GM10266 (cell line): Measurements from ENCODE around the gene TMEM86B.

ENCODE experiments used
- DNase-seq: peaks from one replicate; pipeline ENCODE4 v3.0.0; 2012; ENCODE audit errors: extremely low spot score
- TF ChIP-seq, protein P1 (sequence below): IDR thresholded peaks from 2 replicates; pipeline ENCODE4 v1.5.1; 2012; ENCODE audit warnings: mild to moderate bottlenecking, low read depth; ENCODE audit not compliant: control insufficient read depth, insufficient read depth; ENCODE audit errors: missing control alignments

The TMEM86B gene

DNA sequence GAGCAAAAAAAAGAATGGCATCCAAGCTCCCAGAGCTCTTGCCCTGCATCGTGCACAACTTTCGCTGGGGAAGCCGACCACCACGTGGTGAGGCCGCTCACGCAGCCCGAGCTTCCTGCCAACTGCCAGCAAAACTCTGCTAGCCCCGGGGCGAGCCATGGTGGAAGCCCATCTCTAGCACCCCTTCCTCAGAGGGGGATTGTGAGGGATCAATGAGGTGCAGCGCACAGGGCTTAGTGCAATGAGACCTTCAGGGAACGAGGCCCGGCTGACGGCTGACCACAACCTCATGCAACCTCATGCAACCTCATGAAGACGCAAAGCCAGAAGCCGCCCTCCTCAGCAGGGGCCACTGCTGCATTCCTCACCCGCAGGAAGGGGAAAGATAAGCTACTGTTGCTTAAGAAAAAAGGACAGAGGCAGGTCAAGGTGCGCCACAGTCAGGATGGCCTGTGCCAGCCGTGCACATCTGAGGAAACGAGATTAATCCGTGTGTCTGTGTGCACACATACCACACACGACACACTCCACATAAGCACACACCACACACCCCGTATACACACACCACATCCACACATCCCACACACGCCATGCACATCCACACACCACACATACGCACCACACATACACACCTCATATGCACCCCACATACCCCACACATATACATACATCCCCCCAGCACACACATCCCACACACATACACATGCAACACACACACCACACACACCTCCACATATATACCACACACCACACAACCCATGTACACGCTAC, 41.8 kb upstream of the TMEM86B start:
- TF ChIP-seq, protein P1, sequence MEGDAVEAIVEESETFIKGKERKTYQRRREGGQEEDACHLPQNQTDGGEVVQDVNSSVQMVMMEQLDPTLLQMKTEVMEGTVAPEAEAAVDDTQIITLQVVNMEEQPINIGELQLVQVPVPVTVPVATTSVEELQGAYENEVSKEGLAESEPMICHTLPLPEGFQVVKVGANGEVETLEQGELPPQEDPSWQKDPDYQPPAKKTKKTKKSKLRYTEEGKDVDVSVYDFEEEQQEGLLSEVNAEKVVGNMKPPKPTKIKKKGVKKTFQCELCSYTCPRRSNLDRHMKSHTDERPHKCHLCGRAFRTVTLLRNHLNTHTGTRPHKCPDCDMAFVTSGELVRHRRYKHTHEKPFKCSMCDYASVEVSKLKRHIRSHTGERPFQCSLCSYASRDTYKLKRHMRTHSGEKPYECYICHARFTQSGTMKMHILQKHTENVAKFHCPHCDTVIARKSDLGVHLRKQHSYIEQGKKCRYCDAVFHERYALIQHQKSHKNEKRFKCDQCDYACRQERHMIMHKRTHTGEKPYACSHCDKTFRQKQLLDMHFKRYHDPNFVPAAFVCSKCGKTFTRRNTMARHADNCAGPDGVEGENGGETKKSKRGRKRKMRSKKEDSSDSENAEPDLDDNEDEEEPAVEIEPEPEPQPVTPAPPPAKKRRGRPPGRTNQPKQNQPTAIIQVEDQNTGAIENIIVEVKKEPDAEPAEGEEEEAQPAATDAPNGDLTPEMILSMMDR = no peak
- no peak for DNase-seq

DNA sequence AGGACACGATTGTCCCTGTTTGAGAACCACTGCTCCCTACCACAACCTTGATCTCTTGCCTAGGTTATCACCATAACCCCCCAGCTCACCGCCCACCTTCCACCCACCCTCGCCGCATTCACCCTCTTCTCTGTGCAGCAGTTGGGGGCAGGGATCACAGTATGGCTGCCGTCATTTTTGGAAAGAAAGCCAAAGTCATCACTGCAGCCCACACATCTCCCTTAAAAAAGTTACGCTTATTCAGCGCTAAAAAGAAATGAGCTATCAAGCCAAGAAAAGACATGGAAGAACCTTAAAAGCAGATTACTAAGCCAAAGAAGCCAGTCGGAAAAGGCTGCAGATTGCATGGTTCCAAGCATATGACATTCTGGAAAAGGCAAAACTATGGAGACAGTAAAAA, 40.7 kb upstream of the TMEM86B start:
- no peak for DNase-seq
- TF ChIP-seq, protein P1 = no peak

DNA sequence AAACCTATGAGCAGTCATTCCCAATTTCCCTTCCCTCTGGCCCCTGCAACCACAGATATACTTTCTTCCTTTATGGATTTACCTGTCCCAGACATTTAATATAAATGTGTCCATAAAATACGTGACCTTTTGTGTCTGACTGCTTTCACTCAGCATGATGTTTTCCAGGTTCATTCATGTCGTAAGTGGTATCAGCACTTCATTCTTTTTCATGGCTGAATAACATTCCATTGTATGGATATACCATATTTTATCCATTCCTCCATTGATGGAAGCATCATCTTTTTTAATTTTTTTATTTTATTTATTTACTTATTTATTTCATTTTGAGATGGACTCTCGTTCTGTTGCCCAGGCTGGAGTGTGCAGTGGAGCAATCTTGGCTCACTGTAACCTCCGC, 38.3 kb upstream of the TMEM86B start:
- no peak for DNase-seq
- TF ChIP-seq, protein P1 = no peak

DNA sequence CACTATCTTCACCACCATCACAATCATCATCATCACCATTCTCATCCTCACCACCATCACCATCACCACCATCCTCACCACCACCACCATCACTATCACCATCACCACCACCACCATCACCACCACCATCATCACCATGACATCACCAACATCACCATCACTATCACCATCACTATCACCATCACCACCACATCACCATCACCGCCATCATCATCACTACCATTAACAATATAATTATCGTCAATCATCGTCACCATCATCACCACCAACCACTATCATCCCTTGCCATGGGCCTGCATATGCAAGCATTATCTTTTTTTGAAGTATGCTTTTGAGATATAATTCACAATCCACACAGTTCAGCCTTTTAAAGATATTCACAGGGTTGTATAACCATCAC, 37.8 kb upstream of the TMEM86B start:
- TF ChIP-seq, protein P1 = no peak

DNA sequence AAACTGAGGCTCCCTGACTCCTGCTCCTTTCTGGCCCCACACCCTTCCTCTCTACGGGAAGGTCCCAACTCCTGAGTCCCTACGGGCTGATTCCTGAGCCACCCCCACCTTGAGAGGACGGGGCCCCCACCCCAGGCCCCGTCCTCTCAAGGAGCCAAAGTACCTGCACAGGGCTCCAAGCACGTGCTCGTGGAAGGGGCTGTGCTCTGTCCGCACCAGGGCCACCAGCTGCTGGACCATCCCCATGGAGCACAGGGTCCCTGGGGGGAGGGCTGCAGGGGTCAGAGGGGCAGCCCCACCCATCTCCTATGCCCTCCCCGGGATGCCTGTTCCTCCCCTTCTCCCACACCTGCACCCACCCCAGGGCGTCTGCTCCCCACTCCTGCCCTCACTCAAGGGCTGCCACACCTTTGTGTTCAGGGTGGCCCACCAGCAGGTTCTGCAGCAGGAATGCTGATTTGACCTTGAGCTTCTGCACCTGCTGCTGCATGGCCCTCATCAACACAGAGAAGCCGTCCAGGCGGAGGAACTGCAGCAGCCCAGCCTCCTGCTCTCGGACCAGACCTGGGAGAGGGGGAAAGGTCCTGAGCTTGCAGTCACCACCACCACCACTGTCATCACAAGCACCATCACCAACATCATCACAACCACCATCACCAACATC, 37.3 kb upstream of the TMEM86B start:
- DNase-seq = no peak
- TF ChIP-seq, protein P1 = no peak

More for the DNA sequence above, 37.8 kb upstream of the TMEM86B start:
- no peak for DNase-seq

DNA sequence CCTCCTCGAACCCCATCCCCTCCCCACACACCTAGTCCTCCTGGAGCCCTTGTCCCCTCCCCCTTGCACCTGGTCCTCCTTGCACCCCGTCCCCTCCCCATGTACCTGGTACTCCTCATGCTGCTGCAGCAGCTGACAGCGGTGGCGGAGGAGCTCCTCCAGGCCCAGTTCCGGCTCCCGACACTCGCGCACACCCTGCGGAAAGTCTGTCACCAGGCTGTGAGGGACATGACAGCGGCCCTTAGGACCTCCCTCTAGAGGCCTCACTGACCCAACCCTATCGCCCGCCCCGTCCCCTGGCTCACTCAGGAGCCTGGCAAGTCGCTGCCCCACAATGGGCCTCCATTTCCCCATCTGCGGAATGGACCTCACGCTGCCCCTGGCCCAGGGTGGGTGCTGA, 36.6 kb upstream of the TMEM86B start:
- no peak for DNase-seq
- TF ChIP-seq, protein P1 = no peak

DNA sequence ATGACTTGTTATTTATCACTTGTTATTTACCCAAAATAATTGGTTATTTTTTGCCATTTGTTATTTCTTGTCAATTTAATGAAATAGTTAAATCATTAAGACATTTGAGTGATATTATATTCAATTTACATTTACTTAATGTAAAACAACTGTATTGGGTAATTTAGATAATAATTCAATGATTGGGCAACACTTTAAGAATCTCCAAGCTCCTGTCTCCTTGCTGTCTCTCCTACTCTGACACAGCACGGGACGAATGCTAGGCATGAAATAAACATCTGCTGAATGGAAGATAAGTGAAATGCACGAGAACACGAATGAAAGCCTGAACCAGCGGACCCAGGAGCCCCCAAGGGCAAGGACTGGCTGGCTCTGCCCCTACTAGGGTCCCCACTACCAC, 36.0 kb upstream of the TMEM86B start:
- TF ChIP-seq, protein P1 = no peak
- no peak for DNase-seq
